ENCODE data around the gene CYB5RL.
"Not testable (repeated sequence)": the region's sequence is repeated elsewhere in the genome, so short reads cannot be mapped to it uniquely, and the experiment has no call there.

CYB5RL gene

GRCh38 chr1:54169068-54169467 lies 30.8 kb downstream of the CYB5RL start:
- no peak overlapping the region for H3K27ac ChIP-seq
- TF ChIP-seq, protein P1, sequence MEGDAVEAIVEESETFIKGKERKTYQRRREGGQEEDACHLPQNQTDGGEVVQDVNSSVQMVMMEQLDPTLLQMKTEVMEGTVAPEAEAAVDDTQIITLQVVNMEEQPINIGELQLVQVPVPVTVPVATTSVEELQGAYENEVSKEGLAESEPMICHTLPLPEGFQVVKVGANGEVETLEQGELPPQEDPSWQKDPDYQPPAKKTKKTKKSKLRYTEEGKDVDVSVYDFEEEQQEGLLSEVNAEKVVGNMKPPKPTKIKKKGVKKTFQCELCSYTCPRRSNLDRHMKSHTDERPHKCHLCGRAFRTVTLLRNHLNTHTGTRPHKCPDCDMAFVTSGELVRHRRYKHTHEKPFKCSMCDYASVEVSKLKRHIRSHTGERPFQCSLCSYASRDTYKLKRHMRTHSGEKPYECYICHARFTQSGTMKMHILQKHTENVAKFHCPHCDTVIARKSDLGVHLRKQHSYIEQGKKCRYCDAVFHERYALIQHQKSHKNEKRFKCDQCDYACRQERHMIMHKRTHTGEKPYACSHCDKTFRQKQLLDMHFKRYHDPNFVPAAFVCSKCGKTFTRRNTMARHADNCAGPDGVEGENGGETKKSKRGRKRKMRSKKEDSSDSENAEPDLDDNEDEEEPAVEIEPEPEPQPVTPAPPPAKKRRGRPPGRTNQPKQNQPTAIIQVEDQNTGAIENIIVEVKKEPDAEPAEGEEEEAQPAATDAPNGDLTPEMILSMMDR (IDR thresholded peaks at IDR 0.05) = no peak
- no peaks in the 10 kb centered on the region for H3K4me1 ChIP-seq (ENCODE audit: control insufficient read depth in 1 of 2, insufficient read depth in 1 of 2, low read depth in 1 of 2, low read length in 1 of 2)
- no peak overlapping the region for H3K4me3 ChIP-seq (ENCODE audit: low read depth in 1 of 2, low read length in 1 of 2)
- no peaks in the 10 kb centered on the region for H3K9me3 ChIP-seq
- no peaks in the 10 kb centered on the region for H3K36me3 ChIP-seq
- no peaks in the 10 kb centered on the region for H3K27me3 ChIP-seq

- H3K4me1 ChIP-seq (ENCODE audit: control insufficient read depth in 1 of 2, insufficient read depth in 1 of 2, low read depth in 1 of 2, low read length in 1 of 2) = no peaks in the 10 kb centered on the region
- H3K9me3 ChIP-seq = no peaks in the 10 kb centered on the region
- no peak overlapping the region for H3K4me3 ChIP-seq (ENCODE audit: low read depth in 1 of 2, low read length in 1 of 2)
- H3K36me3 ChIP-seq = no peaks in the 10 kb centered on the region
- no peak overlapping the region for H3K27ac ChIP-seq
- H3K27me3 ChIP-seq = no peaks in the 10 kb centered on the region
- TF ChIP-seq, protein P1 (IDR thresholded peaks at IDR 0.05) = no peak
Measured at GRCh38 chr1:54168206-54168965, 31.4 kb downstream of the CYB5RL start.

- Histone ChIP-seq H3K4me1 (ENCODE audit: control insufficient read depth in 1 of 2, insufficient read depth in 1 of 2, low read depth in 1 of 2, low read length in 1 of 2) (no peaks in the 10 kb centered on the region), H3K36me3 (no peaks in the 10 kb centered on the region), H3K9me3 (no peaks in the 10 kb centered on the region), H3K27me3 (no peaks in the 10 kb centered on the region), H3K4me3 (ENCODE audit: low read depth in 1 of 2, low read length in 1 of 2) (no peak overlapping the region), H3K27ac (no peak overlapping the region)
- TF ChIP-seq, protein P1 (IDR thresholded peaks at IDR 0.05) = no peak
Measured at GRCh38 chr1:54167422-54168139, 32.2 kb downstream of the CYB5RL start.

DNA sequence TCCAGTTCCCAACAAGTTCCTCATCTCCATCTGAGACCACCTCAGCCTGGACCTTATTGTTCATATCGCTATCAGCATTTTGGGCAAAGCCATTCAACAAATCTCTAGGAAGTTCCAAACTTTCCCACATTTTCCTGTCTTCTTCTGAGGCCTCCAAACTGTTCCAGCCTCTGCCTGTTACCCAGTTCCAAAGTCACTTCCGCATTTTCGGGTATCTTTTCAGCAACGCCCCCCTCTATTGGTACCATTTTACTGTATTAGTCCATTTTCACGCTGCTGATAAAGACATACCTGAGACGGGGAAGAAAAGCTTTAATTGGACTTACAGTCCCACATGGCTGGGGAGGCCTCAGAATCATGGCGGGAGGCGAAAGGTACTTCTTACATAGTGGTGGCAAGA lies 33.5 kb downstream of the CYB5RL start:
- not testable (repeated sequence) for H3K36me3 ChIP-seq; H3K4me3 ChIP-seq (ENCODE audit: low read depth in 1 of 2, low read length in 1 of 2); H3K4me1 ChIP-seq (ENCODE audit: control insufficient read depth in 1 of 2, insufficient read depth in 1 of 2, low read depth in 1 of 2, low read length in 1 of 2); H3K27ac ChIP-seq; H3K9me3 ChIP-seq; H3K27me3 ChIP-seq

DNA sequence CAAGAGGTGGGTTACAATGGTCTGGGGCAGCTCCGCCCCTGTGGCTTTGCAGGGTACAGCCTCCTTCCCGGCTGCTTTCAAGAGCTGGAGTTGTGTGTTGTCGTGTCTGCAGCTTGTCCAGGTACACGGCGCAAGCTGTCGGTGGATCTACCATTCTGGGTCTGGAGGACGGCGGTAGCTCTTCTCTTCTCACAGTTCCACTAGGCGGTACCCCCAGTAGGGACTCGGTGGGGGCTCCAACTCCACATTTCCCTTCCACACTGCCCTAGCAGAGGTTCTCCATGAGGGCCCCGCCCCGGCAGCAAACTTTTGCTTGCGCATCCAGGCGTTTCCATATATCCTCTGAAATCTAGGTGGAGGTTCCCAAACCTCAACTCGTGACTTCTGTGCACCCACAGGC lies 34.7 kb downstream of the CYB5RL start:
- TF ChIP-seq, protein P1 (IDR thresholded peaks at IDR 0.05) = no peak
- no peaks in the 10 kb centered on the region for H3K27me3 ChIP-seq

DNA sequence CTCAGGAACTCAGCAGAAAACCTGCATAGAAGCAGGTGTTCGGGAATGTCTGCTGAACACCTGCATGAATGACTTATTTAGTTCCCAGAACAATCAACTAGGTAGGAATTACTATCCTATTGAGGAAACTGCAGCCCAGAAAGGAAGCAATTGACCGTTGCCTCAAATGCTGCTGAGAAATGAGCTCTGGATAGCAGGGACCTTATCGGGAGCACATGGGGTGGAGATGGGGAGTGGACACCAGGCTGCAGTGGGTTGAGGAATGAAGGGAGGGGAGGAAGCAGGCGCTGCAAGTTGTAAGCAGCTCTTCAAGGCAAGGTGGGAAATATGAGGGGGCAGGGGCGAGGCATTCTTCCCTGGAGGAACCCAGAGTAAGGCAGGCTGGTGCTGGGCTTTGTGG lies 36.3 kb downstream of the CYB5RL start:
- H3K36me3 ChIP-seq = no peaks in the 10 kb centered on the region
- H3K4me3 ChIP-seq (ENCODE audit: low read depth in 1 of 2, low read length in 1 of 2) = no peak overlapping the region
- TF ChIP-seq, protein P1 (IDR thresholded peaks at IDR 0.05) = no peak
- no peaks in the 10 kb centered on the region for H3K4me1 ChIP-seq (ENCODE audit: control insufficient read depth in 1 of 2, insufficient read depth in 1 of 2, low read depth in 1 of 2, low read length in 1 of 2)
- H3K27me3 ChIP-seq = no peaks in the 10 kb centered on the region
- H3K27ac ChIP-seq = no peak overlapping the region
- H3K9me3 ChIP-seq = no peaks in the 10 kb centered on the region

More for the DNA sequence above, 34.7 kb downstream of the CYB5RL start:
- no peaks in the 10 kb centered on the region for H3K36me3 ChIP-seq
- no peaks in the 10 kb centered on the region for H3K4me1 ChIP-seq (ENCODE audit: control insufficient read depth in 1 of 2, insufficient read depth in 1 of 2, low read depth in 1 of 2, low read length in 1 of 2)
- no peaks in the 10 kb centered on the region for H3K9me3 ChIP-seq
- H3K4me3 ChIP-seq (ENCODE audit: low read depth in 1 of 2, low read length in 1 of 2) = no peak overlapping the region
- H3K27ac ChIP-seq = no peak overlapping the region
